PC-9 (cell line): ENCODE data around the gene RAB42. TPM values are rescaled to one million over a fixed set of nuclear protein-coding genes. Genes with fewer than 3 reads are reported as not detected.

Source experiments
- BruUV-seq: library from RNA; stranded (reverse); fragments of 400-500 nt; replicated peaks from 2 replicates; lab custom pipeline; 2021; lab: Mats Ljungman, UMichigan
- CTCF ChIA-PET: fragments of 300-600 bp; sonication (Branson Sonifier 250); formaldehyde crosslinking; loops from one replicate; lab custom pipeline; 2022; ENCODE audit warnings: antibody characterized with exemption; lab: Charles Lee
- POLR2A ChIA-PET: fragments of 300-600 bp; sonication (Branson Sonifier 250); formaldehyde crosslinking; loops from one replicate; lab custom pipeline; 2022; ENCODE audit warnings: antibody characterized with exemption; ENCODE audit not compliant: unreplicated experiment; lab: Charles Lee
- DNase-seq, 2 experiments: peaks; one replicate each; pipeline versions ENCODE4 v3.0.0 to v3.0.0-alpha.2; 2015 to 2022; ENCODE audit warnings: mixed read lengths in 1 of 2
- H2AFZ ChIP-seq: fragments of 200-600 bp; sonication (generic); 2 replicates; pipeline ENCODE4 v1.8.1; 2017; ENCODE audit warnings: antibody characterized with exemption
- H3F3A ChIP-seq: fragments of 200-600 bp; sonication (generic); 2 replicates; pipeline ENCODE4 v1.8.1; 2017; ENCODE audit warnings: antibody characterized with exemption, mild to moderate bottlenecking, low read depth; ENCODE audit not compliant: insufficient read depth
- H3K27ac ChIP-seq: fragments of 200-600 bp; sonication (generic); 2 replicates; pipeline ENCODE4 v1.6.1; 2016; ENCODE audit warnings: mixed run types
- H3K27me3 ChIP-seq: fragments of 200-600 bp; sonication (generic); 2 replicates; pipeline ENCODE4 v1.6.1; 2016; ENCODE audit warnings: low read depth, mixed run types; ENCODE audit not compliant: insufficient read depth
- H3K36me3 ChIP-seq: fragments of 200-600 bp; sonication (generic); 2 replicates; pipeline ENCODE4 v1.6.1; 2016; ENCODE audit warnings: low read depth, mixed run types
- H3K4me1 ChIP-seq: fragments of 200-600 bp; sonication (generic); replicated peaks from 2 replicates; pipeline ENCODE4 v1.6.1; 2016; ENCODE audit warnings: mixed run types; ENCODE audit not compliant: insufficient read depth
- H3K4me2 ChIP-seq: fragments of 200-600 bp; sonication (generic); 2 replicates; pipeline ENCODE4 v1.6.1; 2017; ENCODE audit warnings: mixed run types
- H3K4me3 ChIP-seq: fragments of 200-600 bp; sonication (generic); 2 replicates; pipeline ENCODE4 v1.6.1; 2016; ENCODE audit warnings: mixed run types
- H3K79me2 ChIP-seq: fragments of 200-600 bp; sonication (generic); 2 replicates; pipeline ENCODE4 v1.6.1; 2017; ENCODE audit warnings: low read depth, mixed run types
- H3K9me2 ChIP-seq: fragments of 200-600 bp; sonication (generic); 2 replicates; pipeline ENCODE4 v1.8.1; 2017; ENCODE audit warnings: mild to moderate bottlenecking; ENCODE audit not compliant: insufficient read depth
- H3K9me3 ChIP-seq: fragments of 200-600 bp; sonication (generic); 2 replicates; pipeline ENCODE4 v1.8.1; 2016; ENCODE audit warnings: low read depth; ENCODE audit not compliant: insufficient read depth
- H4K20me1 ChIP-seq: fragments of 200-600 bp; sonication (generic); 2 replicates; pipeline ENCODE4 v1.8.1; 2017; ENCODE audit not compliant: insufficient read depth
- EZH2 ChIP-seq: fragments of 200-600 bp; sonication (generic); IDR thresholded peaks from 2 replicates; pipeline ENCODE4 v1.8.0; 2017; ENCODE audit warnings: antibody characterized with exemption, low read depth
- intact Hi-C: fragments of 100-400 bp; cut with micrococcal nuclease; formaldehyde crosslinking; loops from one replicate; pipeline ENCODE4 v1.10.0; 2022; ENCODE audit not compliant: unreplicated experiment
- total RNA-seq: library from RNA; stranded (reverse); gene quantifications from 2 replicates; pipeline ENCODE4 v1.2.3, GENCODE V29; 2021
- TF ChIP-seq, protein P1 (sequence below): fragments of 200-600 bp; sonication (generic); conservative IDR thresholded peaks from 2 replicates; pipeline ENCODE4 v1.6.1; 2017; ENCODE audit warnings: mixed run types, antibody characterized with exemption, mild to moderate bottlenecking, moderate library complexity

RAB42 gene
- total RNA-seq, 1 experiment from 2014 or later: 7.6 TPM

DNA sequence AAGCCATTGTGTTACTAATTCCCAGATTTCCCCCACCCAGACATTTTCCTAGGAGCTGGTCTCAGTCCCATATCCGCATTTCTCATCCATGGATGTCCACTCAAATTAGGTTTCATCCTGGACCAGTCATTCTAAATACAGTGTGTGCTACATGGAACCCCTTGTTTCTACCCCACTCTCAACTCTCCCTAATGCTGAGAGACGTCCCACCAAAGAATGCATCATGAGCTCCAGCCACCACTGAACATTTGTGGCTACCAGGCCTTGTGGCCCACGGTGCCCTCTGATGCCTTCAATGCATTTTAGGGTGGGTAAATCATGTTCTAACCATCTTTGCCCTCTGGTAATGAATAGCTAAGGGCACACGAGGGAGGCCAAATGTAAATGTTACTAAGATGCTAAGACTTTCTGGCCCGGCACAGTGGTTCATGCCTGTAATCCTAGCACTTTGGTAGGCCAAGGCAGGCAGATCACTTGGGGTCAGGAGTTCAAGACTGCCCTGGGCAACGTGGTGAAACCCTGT is 13.3 kb upstream of the RAB42 start:
- Histone ChIP-seq H3K79me2 (peaks cover 30% of the 10 kb centered on the region), H3K4me3 (no peak overlapping the region), H3K36me3 (peaks cover 28% of the 10 kb centered on the region), H4K20me1 (peaks cover 28% of the 10 kb centered on the region), H3K9me3 (no peaks in the 10 kb centered on the region), H3K4me2 (peak overlapping the region; percentile 82; the same call in 1 of the 2 replicates), H3K27me3 (no peaks in the 10 kb centered on the region), H2AFZ (no peak overlapping the region), H3F3A (peaks cover 56% of the 10 kb centered on the region), H3K27ac (peak overlapping the region; percentile 81), H3K9me2 (no peaks in the 10 kb centered on the region), H3K4me1 (peaks cover 9% of the 10 kb centered on the region)
- no TSS peak for BruUV-seq
- no peak for TF ChIP-seq EZH2
- TF ChIP-seq, protein P1, sequence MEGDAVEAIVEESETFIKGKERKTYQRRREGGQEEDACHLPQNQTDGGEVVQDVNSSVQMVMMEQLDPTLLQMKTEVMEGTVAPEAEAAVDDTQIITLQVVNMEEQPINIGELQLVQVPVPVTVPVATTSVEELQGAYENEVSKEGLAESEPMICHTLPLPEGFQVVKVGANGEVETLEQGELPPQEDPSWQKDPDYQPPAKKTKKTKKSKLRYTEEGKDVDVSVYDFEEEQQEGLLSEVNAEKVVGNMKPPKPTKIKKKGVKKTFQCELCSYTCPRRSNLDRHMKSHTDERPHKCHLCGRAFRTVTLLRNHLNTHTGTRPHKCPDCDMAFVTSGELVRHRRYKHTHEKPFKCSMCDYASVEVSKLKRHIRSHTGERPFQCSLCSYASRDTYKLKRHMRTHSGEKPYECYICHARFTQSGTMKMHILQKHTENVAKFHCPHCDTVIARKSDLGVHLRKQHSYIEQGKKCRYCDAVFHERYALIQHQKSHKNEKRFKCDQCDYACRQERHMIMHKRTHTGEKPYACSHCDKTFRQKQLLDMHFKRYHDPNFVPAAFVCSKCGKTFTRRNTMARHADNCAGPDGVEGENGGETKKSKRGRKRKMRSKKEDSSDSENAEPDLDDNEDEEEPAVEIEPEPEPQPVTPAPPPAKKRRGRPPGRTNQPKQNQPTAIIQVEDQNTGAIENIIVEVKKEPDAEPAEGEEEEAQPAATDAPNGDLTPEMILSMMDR: no peak
- ChIA-PET POLR2A (interaction anchor here (0.6 kb wide), 4 partner anchors 21 to 313 kb away, joined by 8 to 21 read pairs (median 8); no protein-coding TSS in a partner anchor), CTCF (interaction anchor here (0.7 kb wide), 1 partner anchor 23 kb away, joined by 4 read pairs; no protein-coding TSS in a partner anchor)
- intact Hi-C loops: no loop called here
- DNase-seq: no peak

DNA sequence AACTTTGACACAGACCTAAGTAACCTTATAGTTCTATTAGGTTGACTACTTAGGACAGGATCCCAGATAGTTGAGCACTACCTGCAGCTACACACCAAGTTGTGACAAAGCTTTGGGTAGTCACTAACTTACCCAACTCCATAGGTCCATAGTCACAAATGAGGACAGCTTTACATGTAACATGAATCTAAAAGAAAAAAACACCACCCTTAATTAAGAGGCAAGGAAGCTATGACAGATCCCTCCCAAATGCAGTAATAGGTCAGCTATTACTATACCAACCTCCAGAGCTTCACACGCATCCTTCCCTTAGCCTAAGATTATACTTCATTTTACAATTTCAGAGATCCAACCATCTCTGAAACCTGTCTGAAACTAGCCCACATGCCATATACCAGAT is 12.7 kb upstream of the RAB42 start:
- no peak overlapping the region for H2AFZ ChIP-seq
- H3K4me3 ChIP-seq: peak overlapping the region; percentile 87

DNA sequence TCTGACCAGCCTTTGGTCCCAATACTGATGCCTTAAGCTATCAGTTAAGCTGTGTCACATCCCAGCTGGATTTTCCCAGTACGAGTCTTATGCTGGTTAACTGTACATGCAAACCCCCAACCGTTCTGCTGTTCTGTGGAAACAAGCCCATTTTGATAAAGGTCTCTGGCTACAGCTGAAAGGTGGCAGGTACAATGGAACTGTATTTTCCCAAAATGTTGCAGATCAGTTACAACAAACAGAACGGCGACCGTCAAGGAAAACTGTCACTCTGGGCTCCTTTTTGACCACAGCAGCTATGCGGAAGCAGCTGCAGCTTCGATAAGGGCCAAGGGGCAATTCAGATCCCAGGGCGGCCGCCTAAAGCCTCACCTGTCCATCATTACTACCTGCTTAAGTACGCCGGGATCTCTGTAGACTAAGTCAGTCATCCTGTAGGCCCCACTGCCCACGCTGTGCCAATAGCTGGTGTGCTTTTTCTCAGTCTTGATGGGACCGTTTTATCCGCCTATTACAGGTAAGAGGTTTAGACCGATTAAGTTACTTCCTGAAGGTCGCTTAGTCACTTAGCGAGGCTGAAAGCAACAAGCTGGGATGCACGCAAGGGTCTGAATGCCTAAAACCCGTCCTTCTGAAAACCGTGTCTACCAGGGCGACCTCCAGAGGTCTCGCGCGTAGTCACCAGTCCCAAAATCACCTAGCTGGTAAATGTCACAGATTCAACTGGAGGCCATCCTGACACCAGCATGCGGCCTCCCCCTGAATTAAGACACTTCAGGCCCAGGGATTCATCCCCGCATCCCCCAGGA is 11.1 kb upstream of the RAB42 start:
- ChIA-PET CTCF (interaction anchor here (1.1 kb wide), 1 partner anchor 21 kb away, joined by 5 read pairs; no protein-coding TSS in a partner anchor), POLR2A (interaction anchor here (0.6 to 1.3 kb wide), 9 partner anchors 20 to 332 kb away, joined by 3 to 45 read pairs (median 6); partner anchors contain the start of genes RCC1 and YTHDF2)
- Histone ChIP-seq H3K4me1 (peaks cover 9% of the 10 kb centered on the region), H2AFZ (no peak overlapping the region), H3K27ac (peak overlapping the region; percentile 81), H3K4me3 (peak overlapping the region; percentile 87), H3K27me3 (no peaks in the 10 kb centered on the region), H3K36me3 (peaks cover 28% of the 10 kb centered on the region), H3K9me3 (no peaks in the 10 kb centered on the region), H3K4me2 (peak overlapping the region; percentile 82), H3F3A (peaks cover 51% of the 10 kb centered on the region), H3K9me2 (no peaks in the 10 kb centered on the region), H3K79me2 (peaks cover 30% of the 10 kb centered on the region), H4K20me1 (peaks cover 28% of the 10 kb centered on the region)
- TF ChIP-seq, protein P1: no peak
- TF ChIP-seq EZH2: no peak
- DNase-seq: peak in 1 of 2 experiments; percentile 28
- intact Hi-C loops: loop anchor here (2.0 kb wide), 2 partner anchors 20 to 54 kb away; no protein-coding TSS in a partner anchor
- TSS peak; percentile 60 for BruUV-seq

More for the DNA sequence above, 12.7 kb upstream of the RAB42 start:
- H3K36me3 ChIP-seq: peaks cover 28% of the 10 kb centered on the region
- no TSS peak for BruUV-seq
- POLR2A ChIA-PET: interaction anchor here (0.6 to 1.1 kb wide), 4 partner anchors 22 to 313 kb away, joined by 8 to 45 read pairs (median 27); no protein-coding TSS in a partner anchor
- no peak for DNase-seq
- peaks cover 56% of the 10 kb centered on the region for H3F3A ChIP-seq
- H3K9me2 ChIP-seq: no peaks in the 10 kb centered on the region
- intact Hi-C loops: no loop called here
- peak overlapping the region; percentile 82 for H3K4me2 ChIP-seq
- H3K27ac ChIP-seq: peak overlapping the region; percentile 81
- TF ChIP-seq EZH2: no peak
- TF ChIP-seq, protein P1: no peak
- H3K4me1 ChIP-seq: peaks cover 9% of the 10 kb centered on the region
- H4K20me1 ChIP-seq: peaks cover 28% of the 10 kb centered on the region
- no peaks in the 10 kb centered on the region for H3K9me3 ChIP-seq
- H3K79me2 ChIP-seq: peaks cover 30% of the 10 kb centered on the region
- CTCF ChIA-PET: interaction anchor here (0.6 to 0.7 kb wide), 2 partner anchors 23 to 38 kb away, joined by 4 to 15 read pairs; no protein-coding TSS in a partner anchor
- no peaks in the 10 kb centered on the region for H3K27me3 ChIP-seq
